EH (cell line): Measurements from ENCODE around the gene HLCS.

Experiments
- DNase-seq: peaks from one replicate; pipeline ENCODE4 v3.0.0-alpha.2; 2015; ENCODE audit warnings: low read depth

The HLCS gene

GRCh38 chr21:36985751-36986594, 19.5 kb upstream of the HLCS start:
- DNase-seq = no peak

GRCh38 chr21:36981977-36982700, 15.7 kb upstream of the HLCS start:
- no peak for DNase-seq

GRCh38 chr21:36981049-36981391, 14.6 kb upstream of the HLCS start:
- no peak for DNase-seq

- peak; percentile 34 for DNase-seq
Observed at GRCh38 chr21:36980280-36981048, 14.0 kb upstream of the HLCS start.

GRCh38 chr21:36976882-36977651, 10.6 kb upstream of the HLCS start:
- DNase-seq = peak; percentile 84

GRCh38 chr21:36976228-36976861, 9.9 kb upstream of the HLCS start:
- no peak for DNase-seq

- no peak for DNase-seq
Observed at GRCh38 chr21:36974851-36975192, 8.4 kb upstream of the HLCS start.

GRCh38 chr21:36973986-36974850, 7.7 kb upstream of the HLCS start:
- peak; percentile 10 for DNase-seq

GRCh38 chr21:36968976-36969375, 2.5 kb upstream of the HLCS start:
- no peak for DNase-seq

- no peak for DNase-seq
Observed at GRCh38 chr21:36968414-36968813, 1.9 kb upstream of the HLCS start.

GRCh38 chr21:36966821-36967768, 626 bp upstream of the HLCS start:
- DNase-seq = peak; percentile 27

GRCh38 chr21:36965720-36966065, 776 bp downstream of the HLCS start:
- no peak for DNase-seq

GRCh38 chr21:36964827-36965719, 1.4 kb downstream of the HLCS start:
- DNase-seq = no peak

GRCh38 chr21:36964398-36964797, 2.1 kb downstream of the HLCS start:
- no peak for DNase-seq

GRCh38 chr21:36962098-36962780, 4.2 kb downstream of the HLCS start:
- DNase-seq = no peak

- no peak for DNase-seq
Observed at GRCh38 chr21:36960676-36961284, 5.7 kb downstream of the HLCS start.

- no peak for DNase-seq
Observed at GRCh38 chr21:36959020-36959835, 7.2 kb downstream of the HLCS start.
